NOMO-1 treated with DMSO at 0.1 percent for 48 hours (cell line): ENCODE measurements around the gene GOLGA8B.
"Not testable (repeated sequence)": the region's sequence is repeated elsewhere in the genome, so short reads cannot be mapped to it uniquely, and the experiment has no call there.

Experiments used
- DNase-seq: peaks from one replicate; lab custom pipeline; 2025; ENCODE audit not compliant: unreplicated experiment; lab: John Stamatoyannopoulos, UW

GOLGA8B gene

DNA sequence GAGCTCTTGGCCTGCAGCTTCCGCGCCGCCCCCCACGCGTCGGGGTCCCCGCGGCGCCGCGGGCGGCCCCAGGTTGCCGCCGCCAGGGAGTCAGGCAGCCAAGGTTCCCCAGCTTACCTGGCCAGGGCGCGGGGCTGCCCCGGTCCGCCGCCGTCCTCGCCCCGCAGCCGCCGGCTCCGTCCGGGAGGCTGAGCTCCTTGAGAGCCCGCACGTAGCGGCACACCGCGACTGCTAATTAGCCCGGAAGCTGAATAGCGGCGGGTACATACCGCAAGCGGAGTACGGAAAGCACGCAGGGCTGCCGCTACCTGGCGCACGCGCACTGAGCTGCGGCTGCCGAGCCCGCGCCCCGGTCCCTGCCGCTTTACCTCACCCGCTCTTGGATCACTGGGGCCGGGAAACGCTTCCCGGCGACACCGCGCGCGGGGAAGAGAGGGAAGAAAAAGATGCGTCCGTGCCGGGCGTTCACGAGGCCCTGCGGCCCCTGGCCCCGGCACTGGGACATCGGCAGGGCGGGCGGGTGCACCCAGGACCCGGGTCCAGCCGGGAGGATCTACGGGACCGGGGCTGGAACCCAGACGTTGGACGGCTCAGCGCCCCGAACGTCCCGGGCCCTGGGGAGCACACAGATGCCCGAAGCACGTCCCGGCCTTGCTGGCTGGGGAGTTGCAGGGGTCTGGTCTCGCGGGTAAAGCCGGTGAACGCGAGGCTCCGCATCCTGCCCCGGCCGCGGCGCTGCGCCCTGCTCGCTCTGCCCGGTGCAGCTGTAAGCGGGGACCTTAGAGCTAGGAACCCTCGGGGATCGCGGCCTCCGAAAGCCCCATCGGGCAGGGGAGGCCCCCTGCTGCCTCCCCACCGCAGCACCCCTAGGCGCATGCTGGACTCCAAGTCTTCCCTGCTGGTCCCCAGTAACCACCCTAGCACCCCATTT lies at the start of gene GOLGA8B:
TSS of gene GOLGA8B (minus strand) at position 253 of the 931 bp plus-strand sequence. CDS start 47,739 bp downstream, outside the sequence.
- peak; percentile 26 for DNase-seq

- not testable (repeated sequence) for DNase-seq
Observed at GRCh38 chr15:34633165-34633564, 49.7 kb upstream of the GOLGA8B start.

- DNase-seq = no peak
Observed at GRCh38 chr15:34628577-34629152, 45.2 kb upstream of the GOLGA8B start.

GRCh38 chr15:34625007-34625406 lies 41.6 kb upstream of the GOLGA8B start:
- no peak for DNase-seq

DNA sequence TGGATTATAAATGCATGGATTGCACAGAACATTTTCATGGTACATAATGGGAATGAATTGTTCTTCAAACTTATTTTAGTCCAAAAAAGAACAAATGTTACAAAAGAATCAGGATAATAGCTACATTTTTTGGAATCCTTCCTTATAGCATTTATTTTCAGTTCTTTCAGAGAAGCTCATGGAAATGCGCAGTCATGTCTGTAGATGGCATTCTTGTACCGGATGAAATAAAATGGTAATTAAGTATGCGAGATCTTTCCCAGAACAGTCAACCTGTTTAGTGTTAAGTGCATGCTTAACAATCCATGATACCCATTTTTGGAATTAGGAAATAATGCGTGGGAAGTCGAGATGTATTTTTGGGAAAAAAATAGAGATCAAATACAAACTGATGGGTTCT lies 38.2 kb upstream of the GOLGA8B start:
- DNase-seq = no peak

- DNase-seq = no peak
Observed at GRCh38 chr15:34620814-34621213, 37.4 kb upstream of the GOLGA8B start.

GRCh38 chr15:34620142-34620541 lies 36.7 kb upstream of the GOLGA8B start:
- DNase-seq = peak; percentile 38

DNA sequence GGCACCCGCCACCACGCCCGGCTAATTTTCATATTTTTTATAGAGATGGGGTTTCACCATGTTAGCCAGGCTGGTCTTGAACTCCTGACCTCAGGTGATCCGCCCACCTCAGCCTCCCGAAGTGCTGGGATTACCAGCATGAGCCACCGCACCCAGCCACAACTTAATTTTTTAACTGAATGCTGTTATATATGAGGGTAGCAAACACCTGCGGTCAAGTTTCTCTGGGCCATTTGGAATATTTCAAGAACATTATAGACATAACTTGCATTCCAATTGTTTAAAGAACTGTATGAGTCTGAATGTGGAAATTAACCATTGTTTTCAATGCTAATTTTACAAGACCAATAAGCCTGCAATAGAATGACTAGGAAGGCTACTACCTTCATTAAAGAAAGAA lies 35.7 kb upstream of the GOLGA8B start:
- no peak for DNase-seq

DNA sequence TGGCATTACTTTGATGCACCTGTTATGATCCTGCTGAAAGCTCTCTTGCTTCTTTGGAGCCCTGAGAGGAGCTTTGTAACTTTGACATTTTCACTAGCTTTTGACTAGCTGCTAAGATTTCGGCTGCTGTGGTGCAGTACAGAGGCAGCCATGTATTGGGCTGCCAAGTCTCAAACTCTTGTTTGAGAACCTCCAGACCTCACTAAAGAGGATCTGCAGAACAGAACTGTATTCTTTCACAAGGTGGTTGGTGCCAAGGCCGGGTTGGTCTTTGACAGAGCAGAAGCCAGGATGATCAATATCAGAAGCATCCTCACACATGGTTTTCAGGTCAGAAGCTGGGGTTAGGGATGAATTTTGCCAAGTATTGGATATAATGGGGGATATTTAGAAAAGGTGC lies 34.6 kb upstream of the GOLGA8B start:
- no peak for DNase-seq

GRCh38 chr15:34616613-34617012 lies 33.2 kb upstream of the GOLGA8B start:
- DNase-seq = no peak

DNA sequence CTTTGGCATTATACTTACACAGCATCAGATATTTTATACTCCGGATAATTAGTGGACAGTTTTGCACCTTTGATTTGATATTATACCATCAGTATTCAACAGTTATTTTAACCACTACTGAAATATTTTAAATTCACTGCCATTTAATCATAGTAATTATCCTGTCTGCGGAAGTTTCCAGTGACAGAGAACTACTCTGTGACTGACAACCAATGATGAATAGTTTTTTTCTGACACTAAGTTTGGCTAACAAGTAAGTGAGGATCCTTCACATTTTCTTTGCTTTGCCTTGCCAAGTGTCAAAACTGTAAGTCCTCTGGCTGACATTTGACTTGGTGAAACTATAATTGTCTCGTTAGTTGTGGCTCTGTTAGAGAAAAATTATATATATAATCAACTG lies 30.5 kb upstream of the GOLGA8B start:
- DNase-seq = no peak

DNA sequence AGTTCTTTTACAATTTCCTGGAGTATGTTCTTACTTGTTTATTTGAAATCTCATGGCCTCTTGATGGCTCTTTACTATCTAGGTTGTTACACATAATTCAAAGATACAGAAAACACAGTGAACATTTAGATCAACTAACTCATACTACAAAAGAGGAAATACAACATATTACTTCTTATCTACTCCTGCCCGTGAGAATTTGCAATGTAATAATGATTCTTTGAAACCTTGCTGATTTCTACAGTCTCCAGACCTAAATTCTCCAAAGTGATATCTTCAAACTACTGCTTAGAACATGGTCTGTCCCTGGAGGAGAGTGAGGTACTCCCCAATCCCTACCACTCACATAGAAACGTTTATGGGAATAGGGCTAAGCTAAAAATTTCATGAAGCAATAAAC lies 29.9 kb upstream of the GOLGA8B start:
- DNase-seq = peak; percentile 12

DNA sequence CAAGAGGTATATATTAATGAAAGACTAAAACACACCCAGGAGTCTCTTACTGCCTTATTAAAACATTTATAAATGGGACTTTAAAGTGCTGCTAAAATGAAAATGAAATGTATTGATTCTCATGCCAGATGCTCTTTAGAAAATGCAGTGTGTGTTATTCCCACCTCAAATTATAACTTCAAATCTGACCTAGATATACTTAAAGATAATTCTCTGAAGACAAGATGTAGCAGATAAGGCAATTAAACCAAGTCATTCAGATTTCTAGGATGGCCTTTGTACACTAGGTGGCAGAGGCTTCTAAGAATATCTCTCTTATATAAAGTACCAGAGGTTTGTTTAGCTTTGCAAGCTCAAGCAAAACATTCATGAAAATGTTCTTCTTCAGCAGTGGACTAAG lies 26.9 kb upstream of the GOLGA8B start:
- peak; percentile 6 for DNase-seq

DNA sequence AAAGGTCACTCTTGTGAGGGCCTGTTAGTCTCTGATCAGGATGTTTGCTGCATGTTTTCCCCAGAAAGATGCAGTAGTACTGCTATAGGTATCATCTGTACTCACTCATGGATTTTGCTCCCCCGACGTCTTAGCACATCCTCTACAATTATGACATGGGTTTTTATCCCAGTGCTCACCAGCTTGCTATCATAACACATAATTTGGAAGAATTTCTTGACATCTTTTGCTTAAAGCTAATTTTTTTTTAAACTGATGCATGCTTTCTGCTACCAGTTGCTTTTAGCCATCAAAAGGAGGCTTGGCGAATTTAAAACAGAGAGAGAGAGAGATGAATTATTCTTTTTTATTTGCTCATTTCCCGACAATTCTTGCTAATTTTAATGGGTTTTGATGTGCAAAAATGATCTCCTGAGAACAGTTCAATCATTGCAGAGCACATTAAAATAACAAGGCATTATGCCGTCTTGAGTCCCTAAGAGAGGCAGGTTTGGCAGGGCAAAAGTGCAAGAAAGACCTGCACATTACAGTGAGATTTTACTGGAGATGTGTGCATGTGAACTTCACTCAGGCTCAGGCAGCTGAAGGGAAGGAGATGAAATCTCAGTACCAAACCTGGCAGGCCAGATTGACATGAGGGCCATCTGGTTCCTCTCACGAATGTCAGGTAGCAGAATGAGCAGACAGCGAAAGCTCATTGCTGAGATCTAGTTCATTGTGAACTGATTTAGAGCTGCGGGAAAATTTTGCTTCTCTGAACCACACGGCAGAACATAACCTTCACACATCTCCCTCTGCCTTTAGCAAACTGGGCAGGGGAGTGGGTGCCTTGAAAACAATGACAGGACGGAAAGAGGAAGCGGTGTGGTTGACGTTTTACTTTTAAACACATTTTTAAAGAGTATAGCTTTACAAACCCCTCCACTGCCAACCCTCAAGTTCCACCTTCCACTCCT lies 25.9 kb upstream of the GOLGA8B start:
- DNase-seq = peak; percentile 51

DNA sequence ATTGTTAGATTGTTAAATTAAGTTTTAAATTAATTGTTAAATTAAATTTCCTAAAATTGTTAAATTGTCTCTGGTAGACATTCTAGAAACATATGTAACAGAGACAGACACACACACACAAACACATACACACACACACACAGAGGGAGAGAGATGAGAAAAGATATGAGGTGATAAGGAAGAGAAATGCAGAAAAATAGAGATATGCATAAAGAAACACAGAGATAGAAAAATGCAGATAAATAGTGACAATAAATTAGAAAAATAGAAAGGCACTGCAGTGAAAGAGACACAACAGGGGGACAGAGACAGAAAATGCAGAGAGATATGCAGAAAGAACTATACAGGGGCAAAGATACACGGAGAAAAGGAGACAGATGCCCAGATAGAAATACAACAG lies 25.1 kb upstream of the GOLGA8B start:
- DNase-seq = no peak

DNA sequence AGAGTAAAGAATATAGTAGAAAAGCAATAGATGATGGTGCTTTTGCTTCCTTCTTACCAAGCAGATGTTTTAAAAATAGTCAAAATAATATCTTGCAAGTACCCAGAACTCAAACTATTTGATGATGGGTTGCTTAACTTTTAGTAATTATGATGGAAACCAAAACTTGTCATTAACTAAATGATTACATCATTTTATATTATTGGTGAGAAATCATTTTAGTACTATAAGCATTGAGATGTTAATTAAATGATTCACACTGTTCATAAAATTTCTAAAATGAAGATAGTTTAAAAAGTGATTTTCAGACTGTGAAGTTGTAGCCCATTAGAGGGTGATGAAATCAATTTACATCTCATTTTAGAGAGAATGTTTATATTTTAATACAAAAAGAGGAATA lies 24.4 kb upstream of the GOLGA8B start:
- DNase-seq = no peak

DNA sequence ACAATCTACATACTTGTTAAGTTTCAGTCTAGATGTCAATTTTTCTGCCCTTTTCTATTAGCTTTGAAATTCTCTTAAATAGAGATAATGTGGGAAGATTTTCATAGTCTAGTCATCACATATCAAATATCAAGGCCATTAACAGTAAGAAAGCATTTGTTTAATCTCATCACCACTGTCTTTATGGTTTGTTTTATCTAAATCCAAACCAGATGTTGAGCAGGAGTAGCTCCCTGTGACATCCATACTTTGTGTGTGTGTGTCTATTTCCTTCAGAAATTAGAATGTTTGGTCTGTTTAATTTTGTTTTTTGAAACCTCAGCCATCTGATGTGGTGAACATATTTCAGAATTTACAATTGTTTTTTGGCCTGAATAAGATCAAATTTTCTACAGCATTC lies 23.1 kb upstream of the GOLGA8B start:
- DNase-seq = no peak

- DNase-seq = no peak
Observed at GRCh38 chr15:34606131-34606530, 22.7 kb upstream of the GOLGA8B start.

GRCh38 chr15:34603095-34603494 lies 19.6 kb upstream of the GOLGA8B start:
- no peak for DNase-seq

DNA sequence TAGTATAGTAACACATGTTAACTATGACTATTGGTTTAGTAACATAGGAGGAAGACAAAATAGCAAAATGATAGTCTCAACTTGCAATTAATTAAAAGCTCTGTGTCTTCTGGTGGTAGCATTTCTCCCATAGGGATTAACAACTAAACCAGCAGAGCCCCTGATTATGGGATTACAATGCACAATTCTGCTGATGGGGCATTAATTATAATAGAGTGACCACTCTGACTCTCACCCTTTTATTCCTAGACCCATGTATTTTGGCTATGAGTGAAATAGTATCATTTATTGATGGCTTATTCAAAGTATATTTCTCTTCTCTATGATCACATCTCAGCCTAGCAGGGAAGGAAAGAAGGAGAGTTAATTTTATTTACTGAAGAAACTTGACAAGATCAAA lies 17.5 kb upstream of the GOLGA8B start:
- no peak for DNase-seq
